Breast epithelium (tissue), 4 donors: Measurements from ENCODE around the gene FTL. TPM values are rescaled to one million over a fixed set of nuclear protein-coding genes. Genes with fewer than 3 reads are reported as not detected.

Experiments used
- DNase-seq, 2 donors: peaks; one replicate each; pipeline ENCODE4 v3.0.0-alpha.2; 2019; ENCODE audit warnings: low spot score in 2 of 2
- H3K27ac ChIP-seq, 2 donors: fragments of 200-600 bp; sonication (generic) in 1 of 2; one replicate each; pipeline ENCODE4 v1.5.1; 2016 to 2019; ENCODE audit warnings: mild to moderate bottlenecking in 1 of 2
- H3K27me3 ChIP-seq, 2 donors: fragments of 200-600 bp; sonication (generic) in 1 of 2; one replicate each; pipeline versions ENCODE4 v1.5.1 to v1.6.0; 2017 to 2019; ENCODE audit warnings: control low read depth in 1 of 2, mild to moderate bottlenecking in 1 of 2
- H3K36me3 ChIP-seq: fragments of 200-600 bp; one replicate; pipeline ENCODE4 v1.5.1; 2019
- H3K4me1 ChIP-seq, 2 donors: fragments of 200-600 bp; sonication (generic); one replicate each; pipeline ENCODE4 v1.5.1; 2016 to 2019; ENCODE audit warnings: control low read depth in 1 of 2
- H3K4me3 ChIP-seq, 3 donors: fragments of 200-600 bp; sonication (generic); 1 replicate in 2 of 3; 2 replicates in 1 of 3; pipeline ENCODE4 v1.5.1; 2016 to 2019; ENCODE audit warnings: mild to moderate bottlenecking in 3 of 3, moderate library complexity in 2 of 3
- H3K9me3 ChIP-seq, 2 donors: fragments of 200-600 bp; sonication (generic) in 1 of 2; one replicate each; pipeline ENCODE4 v1.5.1; 2016 to 2019; ENCODE audit warnings: control low read depth in 1 of 2
- CTCF ChIP-seq, 3 donors: fragments of 450-650 bp; IDR thresholded peaks; one replicate each; pipeline ENCODE4 v1.5.1; 2016 to 2017; ENCODE audit warnings: antibody characterized with exemption in 3 of 3, mild to moderate bottlenecking in 3 of 3, moderate library complexity in 3 of 3
- POLR2A ChIP-seq: fragments of 450-650 bp; IDR thresholded peaks from one replicate; pipeline ENCODE4 v1.6.1; 2016; ENCODE audit warnings: antibody characterized with exemption, mild to moderate bottlenecking, moderate library complexity
- POLR2AphosphoS5 ChIP-seq, 3 donors: sonication (generic); formaldehyde crosslinking; IDR thresholded peaks; one replicate each; pipeline ENCODE4 v1.6.1; 2017; ENCODE audit warnings: antibody characterized with exemption in 3 of 3
- intact Hi-C: fragments of 100-400 bp; cut with DNase I; formaldehyde crosslinking; loops from one replicate; pipeline ENCODE4 v1.15.1; 2023; ENCODE audit warnings: low total_unique reads
- total RNA-seq, 3 donors: library from RNA; depleted of rRNA; stranded (reverse); fragments of >200 nt; gene quantifications; one replicate each; pipeline ENCODE4 v1.1.0, GENCODE V29; 2016

FTL gene
- total RNA-seq, 3 donors from 2014 or later: 3,861 to 12,429 (median 4,028) TPM

DNA sequence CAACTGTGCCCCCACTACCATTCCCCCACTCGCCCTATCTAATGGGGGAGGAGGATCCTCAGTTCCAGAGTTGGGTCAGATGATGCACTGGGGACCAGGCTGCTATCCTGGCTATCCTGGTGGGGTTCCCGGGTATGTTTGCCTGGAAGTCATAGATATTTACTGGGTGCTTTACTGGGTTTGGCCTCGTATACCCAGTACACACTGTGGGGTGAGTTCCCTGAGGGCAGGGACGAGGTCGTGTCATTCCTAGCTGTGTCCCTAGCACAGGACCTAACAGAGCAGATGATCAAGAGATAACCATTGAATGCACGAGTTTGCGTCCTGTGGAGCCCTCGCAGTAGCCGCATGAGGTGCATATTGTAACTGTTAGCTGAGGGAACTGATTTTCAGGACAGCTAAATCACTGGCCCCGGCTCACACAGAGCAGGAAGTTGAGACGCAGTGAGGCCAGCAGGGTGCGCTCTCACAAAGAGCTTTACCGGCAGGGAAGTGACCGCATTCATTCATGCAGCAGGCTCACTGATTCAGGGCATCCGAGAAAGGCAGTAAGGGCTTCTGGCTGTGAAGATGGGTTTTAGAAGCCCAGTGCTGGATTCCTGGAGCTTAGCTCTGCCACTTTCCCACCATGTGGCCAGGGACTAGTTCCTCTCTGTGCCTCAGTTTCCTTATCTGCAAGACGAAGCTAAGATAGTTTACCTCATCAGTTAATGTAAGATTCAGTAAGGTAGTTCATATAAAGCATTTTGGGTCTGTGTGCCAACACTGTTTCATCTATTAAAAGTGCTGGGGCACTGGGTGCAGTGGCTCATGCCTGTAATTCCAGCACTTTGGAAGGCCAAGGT, 34.6 kb downstream of the FTL start:
- Histone ChIP-seq H3K27ac (no peak overlapping the region), H3K4me3 (no peak overlapping the region), H3K9me3 (no peaks in the 10 kb centered on the region), H3K27me3 (no peaks in the 10 kb centered on the region), H3K36me3 (no peaks in the 10 kb centered on the region), H3K4me1 (no peaks in the 10 kb centered on the region)
- DNase-seq: no peak
- TF ChIP-seq POLR2AphosphoS5 (IDR thresholded peaks at IDR 0.05) (no peak), POLR2A (no peak), CTCF (IDR thresholded peaks at IDR 0.05) (peak in 1 of 3 donors; percentile 29)
- intact Hi-C loops: no loop called here

GRCh38 chr19:49004133-49004532, 39.0 kb downstream of the FTL start:
- no peaks in the 10 kb centered on the region for H3K27me3 ChIP-seq
- TF ChIP-seq POLR2AphosphoS5 (IDR thresholded peaks at IDR 0.05) (no peak), CTCF (IDR thresholded peaks at IDR 0.05) (no peak), POLR2A (no peak)
- peaks cover 5% of the 10 kb centered on the region for H3K36me3 ChIP-seq
- DNase-seq: no peak
- H3K4me3 ChIP-seq: no peak overlapping the region
- no peaks in the 10 kb centered on the region for H3K9me3 ChIP-seq
- no peak overlapping the region for H3K27ac ChIP-seq
- intact Hi-C loops: no loop called here
- H3K4me1 ChIP-seq: no peaks in the 10 kb centered on the region

DNA sequence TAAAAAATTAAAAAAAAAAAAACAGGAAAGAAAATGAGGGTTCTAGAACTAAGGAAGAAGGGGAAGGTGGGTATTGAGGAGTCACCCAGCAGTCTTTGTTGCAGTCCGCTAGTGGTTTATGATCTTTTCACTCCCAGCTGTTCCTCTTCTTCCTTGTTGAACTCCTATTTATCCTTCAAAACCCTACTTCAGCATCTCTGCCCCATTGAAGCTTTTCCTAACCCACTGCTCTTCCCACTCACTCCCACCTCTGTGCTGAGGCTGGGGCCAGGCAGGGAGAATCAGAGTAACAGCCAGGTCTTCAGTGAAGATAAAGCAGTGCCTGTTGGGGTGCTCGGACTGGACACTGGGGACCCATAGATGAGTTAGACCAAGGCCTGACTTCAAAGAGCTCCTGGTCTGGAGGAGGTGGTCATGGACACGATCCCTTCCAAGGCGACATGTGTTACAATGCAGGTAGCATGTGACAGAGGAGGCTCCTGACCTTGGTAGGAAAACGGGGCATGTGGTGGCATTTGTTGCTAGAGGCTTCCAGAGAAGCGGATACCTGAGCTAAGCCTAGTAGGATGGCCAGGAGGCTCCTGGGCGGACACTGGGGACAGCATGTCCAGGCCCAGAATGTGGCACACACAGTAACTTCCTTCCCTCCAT, 40.0 kb downstream of the FTL start:
- Histone ChIP-seq H3K36me3 (peaks cover 5% of the 10 kb centered on the region), H3K4me1 (no peaks in the 10 kb centered on the region), H3K9me3 (no peaks in the 10 kb centered on the region), H3K4me3 (no peak overlapping the region), H3K27me3 (no peaks in the 10 kb centered on the region), H3K27ac (no peak overlapping the region)
- DNase-seq: no peak
- TF ChIP-seq CTCF (IDR thresholded peaks at IDR 0.05): no peak
- TF ChIP-seq POLR2AphosphoS5 (IDR thresholded peaks at IDR 0.05): no peak
- intact Hi-C loops: no loop called here

DNA sequence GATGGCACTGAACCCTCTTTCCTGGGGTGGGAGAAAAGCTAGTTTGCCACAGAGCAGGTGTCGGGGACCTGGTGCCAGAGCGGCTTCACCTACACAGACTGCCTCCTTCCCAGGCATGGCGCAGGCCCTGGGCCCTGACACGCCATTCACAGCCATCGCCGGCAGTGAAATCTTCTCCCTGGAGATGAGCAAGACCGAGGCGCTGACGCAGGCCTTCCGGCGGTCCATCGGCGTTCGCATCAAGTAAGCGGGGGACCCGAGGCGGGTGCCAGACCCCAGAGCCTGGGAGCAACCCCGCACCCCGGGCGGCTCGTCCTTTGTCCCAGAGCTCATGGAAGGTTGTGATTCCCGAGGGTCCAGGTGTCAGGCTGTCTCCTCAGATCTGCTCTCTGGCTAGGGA, 41.8 kb downstream of the FTL start:
- Histone ChIP-seq H3K9me3 (no peaks in the 10 kb centered on the region), H3K36me3 (peaks cover 5% of the 10 kb centered on the region), H3K27ac (no peak overlapping the region), H3K27me3 (no peaks in the 10 kb centered on the region), H3K4me1 (no peaks in the 10 kb centered on the region), H3K4me3 (no peak overlapping the region)
- no peak for DNase-seq
- TF ChIP-seq POLR2A: no peak
- TF ChIP-seq POLR2AphosphoS5 (IDR thresholded peaks at IDR 0.05): no peak
- TF ChIP-seq CTCF (IDR thresholded peaks at IDR 0.05): no peak
- intact Hi-C loops: no loop called here

- TF ChIP-seq POLR2A (no peak), POLR2AphosphoS5 (IDR thresholded peaks at IDR 0.05) (no peak)
- Histone ChIP-seq H3K27me3 (no peaks in the 10 kb centered on the region), H3K36me3 (peaks cover 7% of the 10 kb centered on the region), H3K4me3 (no peak overlapping the region), H3K9me3 (no peaks in the 10 kb centered on the region), H3K27ac (no peak overlapping the region), H3K4me1 (no peaks in the 10 kb centered on the region)
- intact Hi-C loops: no loop called here
- DNase-seq: no peak
These were observed 44.7 kb downstream of the FTL start for GRCh38 chr19:49009828-49010227.
